Kidney (tissue), 14 donors: ENCODE measurements around the gene PURB. TPM values are rescaled to one million over a fixed set of nuclear protein-coding genes. Genes with fewer than 3 reads are reported as not detected.

ENCODE experiments used
- DNase-seq, 5 donors: peaks; one replicate each; pipeline ENCODE4 v3.0.0-alpha.2; 2013 to 2020
- FAIRE-seq: peaks from 2 replicates; lab custom pipeline; 2012; peaks lifted over from hg19 to GRCh38; lab: Jason Lieb, UNC
- H3K27ac ChIP-seq, 2 donors: one replicate each; pipeline ENCODE4 v1.7.0; 2013; ENCODE audit warnings: low read depth in 2 of 2, low read length in 2 of 2, inconsistent platforms in 1 of 2
- H3K27me3 ChIP-seq: one replicate; pipeline ENCODE4 v1.7.1; 2013; ENCODE audit warnings: low read length, inconsistent platforms; ENCODE audit not compliant: control insufficient read depth, insufficient read depth
- H3K36me3 ChIP-seq, 3 donors: one replicate each; pipeline versions ENCODE4 v1.7.0 to v1.7.1; 2013; ENCODE audit warnings: low read length in 3 of 3, control low read depth in 1 of 3, inconsistent platforms in 1 of 3; ENCODE audit not compliant: insufficient read depth in 3 of 3, control insufficient read depth in 2 of 3
- H3K4me1 ChIP-seq, 3 donors: one replicate each; pipeline versions ENCODE4 v1.7.0 to v1.7.1; 2013; ENCODE audit warnings: low read length in 3 of 3, inconsistent platforms in 1 of 3, low read depth in 1 of 3; ENCODE audit not compliant: control insufficient read depth in 2 of 3, insufficient read depth in 2 of 3
- H3K4me3 ChIP-seq, 3 donors: one replicate each; pipeline versions ENCODE4 v1.7.0 to v1.8.1; 2013; ENCODE audit warnings: low read length in 3 of 3, control low read depth in 1 of 3, inconsistent platforms in 1 of 3
- H3K9ac ChIP-seq, 3 donors: one replicate each; pipeline versions ENCODE4 v1.7.0 to v1.7.1; 2013; ENCODE audit warnings: low read length in 3 of 3, control low read depth in 1 of 3, inconsistent platforms in 1 of 3
- H3K9me3 ChIP-seq, 3 donors: one replicate each; pipeline versions ENCODE4 v1.7.0 to v1.7.1; 2013; ENCODE audit warnings: low read length in 3 of 3, control low read depth in 1 of 3, inconsistent platforms in 1 of 3; ENCODE audit not compliant: control insufficient read depth in 2 of 3, insufficient read depth in 1 of 3
- intact Hi-C: fragments of 100-400 bp; cut with DNase I; formaldehyde crosslinking; loops from one replicate; pipeline ENCODE4 v1.11.1; 2022
- polyA plus RNA-seq: library from polyadenylated mRNA; stranded (reverse); fragments of 350-450 nt; fragmentation: Illumina TruSeq; extraction: RNeasy Lipid Tissue Mini Kit (QIAGEN cat#74804); gene quantifications from one replicate; pipeline ENCODE4 v1.2.3, GENCODE V29; 2014; ENCODE audit warnings: low read depth, low replicate concordance; ENCODE audit not compliant: insufficient read depth
- total RNA-seq: library from RNA; stranded (reverse); fragmentation: NEBNext Ultra II Directional; extraction: Animal tissue kit (Norgen Biotek cat#: 25700); gene quantifications from one replicate; pipeline ENCODE4 v1.2.1, GENCODE V29; 2021
- TF ChIP-seq, protein P1 (sequence below): IDR thresholded peaks from 3 replicates; pipeline ENCODE4 v1.5.1; 2012; ENCODE audit warnings: mild to moderate bottlenecking, moderate library complexity, borderline replicate concordance; ENCODE audit not compliant: insufficient read depth; ENCODE audit errors: extremely low read depth
- donor health status: control.
- donor health status: control.
- donor health status: control.
- donor health status: control.
- donor health status: control.
- donor health status: DM: yes; HTN: yes; CAD: no.
- donor health status: Normal renal cell carcinoma (clear cell type).

Gene PURB
- total and polyA plus RNA-seq, 2 donors from 2014 or later, result 7.7 to 25.3 TPM

DNA sequence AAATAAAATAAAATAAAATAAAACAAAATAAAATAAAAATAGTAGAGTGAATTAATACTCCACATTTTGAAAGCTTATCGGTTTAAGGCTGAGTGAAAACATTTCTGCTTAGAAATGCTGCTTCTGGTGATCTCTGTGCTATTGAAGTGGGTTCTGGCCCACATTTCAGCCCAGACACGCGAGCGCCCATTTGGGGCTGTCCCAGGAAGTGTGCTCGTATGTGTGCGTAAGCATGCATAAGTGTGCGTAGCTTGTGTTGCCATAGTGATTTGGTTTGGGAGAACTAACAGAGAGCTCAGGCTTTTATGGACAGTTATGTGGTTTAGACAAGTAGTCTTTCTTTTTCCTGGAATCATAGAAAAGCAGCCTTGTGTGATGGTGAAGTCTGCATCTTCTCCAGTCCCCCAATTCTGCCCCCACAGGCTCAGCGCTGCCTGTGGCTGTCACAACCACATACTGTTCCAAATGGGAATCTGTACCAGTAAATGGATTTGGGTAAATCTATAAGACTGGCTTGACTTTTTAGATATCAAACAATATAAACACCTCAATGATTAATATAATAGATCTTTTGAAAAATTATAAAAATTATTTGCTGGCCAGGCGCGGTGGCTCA is 29.8 kb upstream of the PURB start:
- no peak overlapping the region for H3K4me3 ChIP-seq
- no peaks in the 10 kb centered on the region for H3K27me3 ChIP-seq
- no peak overlapping the region for H3K9ac ChIP-seq
- TF ChIP-seq, protein P1, sequence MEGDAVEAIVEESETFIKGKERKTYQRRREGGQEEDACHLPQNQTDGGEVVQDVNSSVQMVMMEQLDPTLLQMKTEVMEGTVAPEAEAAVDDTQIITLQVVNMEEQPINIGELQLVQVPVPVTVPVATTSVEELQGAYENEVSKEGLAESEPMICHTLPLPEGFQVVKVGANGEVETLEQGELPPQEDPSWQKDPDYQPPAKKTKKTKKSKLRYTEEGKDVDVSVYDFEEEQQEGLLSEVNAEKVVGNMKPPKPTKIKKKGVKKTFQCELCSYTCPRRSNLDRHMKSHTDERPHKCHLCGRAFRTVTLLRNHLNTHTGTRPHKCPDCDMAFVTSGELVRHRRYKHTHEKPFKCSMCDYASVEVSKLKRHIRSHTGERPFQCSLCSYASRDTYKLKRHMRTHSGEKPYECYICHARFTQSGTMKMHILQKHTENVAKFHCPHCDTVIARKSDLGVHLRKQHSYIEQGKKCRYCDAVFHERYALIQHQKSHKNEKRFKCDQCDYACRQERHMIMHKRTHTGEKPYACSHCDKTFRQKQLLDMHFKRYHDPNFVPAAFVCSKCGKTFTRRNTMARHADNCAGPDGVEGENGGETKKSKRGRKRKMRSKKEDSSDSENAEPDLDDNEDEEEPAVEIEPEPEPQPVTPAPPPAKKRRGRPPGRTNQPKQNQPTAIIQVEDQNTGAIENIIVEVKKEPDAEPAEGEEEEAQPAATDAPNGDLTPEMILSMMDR, result no peak
- no peaks in the 10 kb centered on the region for H3K36me3 ChIP-seq
- FAIRE-seq, result no peak
- DNase-seq, result no peak
- intact Hi-C loops, result no loop called here
- H3K27ac ChIP-seq, result no peak overlapping the region
- H3K4me1 ChIP-seq, result peaks cover 0 to 12% (median 0%) of the 10 kb centered on the region in 3 donors
- no peaks in the 10 kb centered on the region for H3K9me3 ChIP-seq

- Histone ChIP-seq H3K4me3 (no peak overlapping the region), H3K27ac (no peak overlapping the region), H3K36me3 (no peaks in the 10 kb centered on the region), H3K9me3 (no peaks in the 10 kb centered on the region), H3K27me3 (no peaks in the 10 kb centered on the region), H3K4me1 (peaks cover 0 to 12% (median 0%) of the 10 kb centered on the region in 3 donors), H3K9ac (no peak overlapping the region)
- FAIRE-seq (no peak), DNase-seq (peak in 3 of 5 donors; percentile 54 to 72 (median 64))
- TF ChIP-seq, protein P1, result no peak
- intact Hi-C loops, result no loop called here
Measured at GRCh38 chr7:44912775-44913347, 27.5 kb upstream of the PURB start.

DNA sequence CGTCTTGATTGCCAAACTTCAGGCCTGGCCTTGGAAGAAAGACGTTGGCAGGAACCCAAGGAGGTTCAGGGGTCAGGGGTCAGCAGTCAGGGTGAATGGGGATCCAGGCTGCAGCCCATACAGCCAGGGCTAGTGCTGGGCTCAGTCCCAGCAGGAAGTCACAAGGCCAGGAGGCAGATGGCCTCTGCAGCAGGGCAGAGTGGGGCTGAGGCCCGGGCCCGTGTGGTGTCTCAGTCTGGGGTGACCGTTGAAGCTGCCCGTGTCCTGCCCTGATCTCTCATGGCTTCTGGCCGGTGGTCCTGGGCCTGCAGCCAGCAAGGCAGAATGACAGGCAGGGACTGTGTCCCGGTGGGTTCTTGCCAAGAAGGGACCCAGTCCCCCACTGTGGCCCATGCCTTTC is 26.6 kb upstream of the PURB start:
- H3K36me3 ChIP-seq, result no peaks in the 10 kb centered on the region
- DNase-seq (peak in 1 of 5 donors; percentile 84), FAIRE-seq (no peak)
- intact Hi-C loops, result no loop called here
- H3K27me3 ChIP-seq, result no peaks in the 10 kb centered on the region
- H3K9ac ChIP-seq, result no peak overlapping the region
- H3K4me3 ChIP-seq, result no peak overlapping the region
- no peak overlapping the region for H3K27ac ChIP-seq
- TF ChIP-seq, protein P1, result no peak
- no peaks in the 10 kb centered on the region for H3K9me3 ChIP-seq
- H3K4me1 ChIP-seq, result peaks cover 0 to 12% (median 0%) of the 10 kb centered on the region in 3 donors
